Measurements from ENCODE around the gene ZNRF4.

The ZNRF4 gene

GRCh38 chr19:5439452-5439851 lies 15.8 kb upstream of the ZNRF4 start:
- H3K4me3 ChIP-seq (ENCODE audit: low read depth, low read length) = no peak overlapping the region
- TF ChIP-seq CTCF (IDR thresholded peaks at IDR 0.05; ENCODE audit: insufficient read depth, low read length, missing control alignments) = no peak
- no peak for DNase-seq (ENCODE audit: low read depth, low spot score)
- POLR2A ChIA-PET = no interaction called here
- CTCF ChIA-PET = no interaction called here

- TF ChIP-seq CTCF (IDR thresholded peaks at IDR 0.05; ENCODE audit: insufficient read depth, low read length, missing control alignments) = no peak
- H3K4me3 ChIP-seq (ENCODE audit: low read depth, low read length) = no peak overlapping the region
- ChIA-PET POLR2A (no interaction called here), CTCF (no interaction called here)
- DNase-seq (ENCODE audit: low read depth, low spot score) = no peak
Observed at GRCh38 chr19:5440299-5440698, 14.9 kb upstream of the ZNRF4 start.

GRCh38 chr19:5443723-5444122 lies 11.5 kb upstream of the ZNRF4 start:
- H3K4me3 ChIP-seq (ENCODE audit: low read depth, low read length) = no peak overlapping the region
- no peak for TF ChIP-seq CTCF (IDR thresholded peaks at IDR 0.05; ENCODE audit: insufficient read depth, low read length, missing control alignments)
- DNase-seq (ENCODE audit: low read depth, low spot score) = no peak
- POLR2A ChIA-PET = no interaction called here
- CTCF ChIA-PET = no interaction called here

- ChIA-PET CTCF (no interaction called here), POLR2A (no interaction called here)
- no peak overlapping the region for H3K4me3 ChIP-seq (ENCODE audit: low read depth, low read length)
- DNase-seq (ENCODE audit: low read depth, low spot score) = no peak
- TF ChIP-seq CTCF (IDR thresholded peaks at IDR 0.05; ENCODE audit: insufficient read depth, low read length, missing control alignments) = no peak
Observed at GRCh38 chr19:5444431-5444830, 10.8 kb upstream of the ZNRF4 start.

GRCh38 chr19:5445071-5445470 lies 10.1 kb upstream of the ZNRF4 start:
- DNase-seq (ENCODE audit: low read depth, low spot score) = no peak
- no peak overlapping the region for H3K4me3 ChIP-seq (ENCODE audit: low read depth, low read length)
- POLR2A ChIA-PET = no interaction called here
- CTCF ChIA-PET = no interaction called here
- TF ChIP-seq CTCF (IDR thresholded peaks at IDR 0.05; ENCODE audit: insufficient read depth, low read length, missing control alignments) = no peak

GRCh38 chr19:5445561-5446055 lies 9.6 kb upstream of the ZNRF4 start:
- DNase-seq (ENCODE audit: low read depth, low spot score) = no peak
- ChIA-PET POLR2A (no interaction called here), CTCF (no interaction called here)
- TF ChIP-seq CTCF (IDR thresholded peaks at IDR 0.05; ENCODE audit: insufficient read depth, low read length, missing control alignments) = no peak
- H3K4me3 ChIP-seq (ENCODE audit: low read depth, low read length) = no peak overlapping the region

Measured in AG04449 (cell line).